A549 (cell line): Measurements from ENCODE around the gene STX16.

ENCODE experiments used
- BHLHE40 ChIP-seq: IDR thresholded peaks from 2 replicates; pipeline ENCODE4 v1.6.1; 2012; ENCODE audit warnings: low read depth, low read length, inconsistent platforms
- CHD2 ChIP-seq: fragments of 150-350 bp; IDR thresholded peaks from 2 replicates; pipeline ENCODE4 v1.6.1; 2014; ENCODE audit warnings: low read length; ENCODE audit not compliant: partially characterized antibody
- CHD4 ChIP-seq: fragments of 200-600 bp; sonication (generic); IDR thresholded peaks from 2 replicates; pipeline ENCODE4 v1.6.1; 2016; ENCODE audit warnings: antibody characterized with exemption, mild to moderate bottlenecking, borderline replicate concordance
- GATA3 ChIP-seq: IDR thresholded peaks from 2 replicates; pipeline ENCODE4 v1.6.1; 2012; ENCODE audit warnings: borderline replicate concordance
- HDAC2 ChIP-seq: fragments of 200-600 bp; sonication (generic); IDR thresholded peaks from 2 replicates; pipeline ENCODE4 v1.6.1; 2016
- MAFK ChIP-seq: fragments of 450-650 bp; IDR thresholded peaks from 2 replicates; pipeline ENCODE4 v1.6.1; 2014; ENCODE audit not compliant: partially characterized antibody
- PHF8 ChIP-seq: fragments of 200-600 bp; sonication (generic); IDR thresholded peaks from 2 replicates; pipeline ENCODE4 v1.6.1; 2016; ENCODE audit warnings: low read depth, mild to moderate bottlenecking, antibody characterized with exemption, moderate library complexity, borderline replicate concordance
- POLR2A ChIP-seq: IDR thresholded peaks from 2 replicates; pipeline ENCODE4 v1.6.1; 2012; ENCODE audit warnings: mild to moderate bottlenecking, low read length
- RAD21 ChIP-seq, 2 experiments: fragments of >200 bp in 1 of 2; sonication (Bioruptor Twin) in 1 of 2; formaldehyde crosslinking in 1 of 2; IDR thresholded peaks in 1 of 2; conservative IDR thresholded peaks in 1 of 2; 2 replicates in 1 of 2; 3 replicates in 1 of 2; pipeline ENCODE4 v1.6.1; 2012 to 2018; ENCODE audit warnings: inconsistent platforms in 1 of 2
- RFX5 ChIP-seq: fragments of 450-650 bp; IDR thresholded peaks from 2 replicates; pipeline ENCODE4 v1.7.1; 2014; ENCODE audit warnings: antibody characterized with exemption, mild to moderate bottlenecking, moderate library complexity
- TF ChIP-seq, protein P1 (sequence below): fragments of >200 bp; sonication (Bioruptor Twin); formaldehyde crosslinking; IDR thresholded peaks from 3 replicates; pipeline ENCODE4 v1.5.1; 2016
- TF ChIP-seq, protein P2 (sequence below): fragments of 150-350 bp; IDR thresholded peaks from 2 replicates; pipeline ENCODE4 v1.6.1; 2014; ENCODE audit warnings: low read depth, mild to moderate bottlenecking, low read length

DNA sequence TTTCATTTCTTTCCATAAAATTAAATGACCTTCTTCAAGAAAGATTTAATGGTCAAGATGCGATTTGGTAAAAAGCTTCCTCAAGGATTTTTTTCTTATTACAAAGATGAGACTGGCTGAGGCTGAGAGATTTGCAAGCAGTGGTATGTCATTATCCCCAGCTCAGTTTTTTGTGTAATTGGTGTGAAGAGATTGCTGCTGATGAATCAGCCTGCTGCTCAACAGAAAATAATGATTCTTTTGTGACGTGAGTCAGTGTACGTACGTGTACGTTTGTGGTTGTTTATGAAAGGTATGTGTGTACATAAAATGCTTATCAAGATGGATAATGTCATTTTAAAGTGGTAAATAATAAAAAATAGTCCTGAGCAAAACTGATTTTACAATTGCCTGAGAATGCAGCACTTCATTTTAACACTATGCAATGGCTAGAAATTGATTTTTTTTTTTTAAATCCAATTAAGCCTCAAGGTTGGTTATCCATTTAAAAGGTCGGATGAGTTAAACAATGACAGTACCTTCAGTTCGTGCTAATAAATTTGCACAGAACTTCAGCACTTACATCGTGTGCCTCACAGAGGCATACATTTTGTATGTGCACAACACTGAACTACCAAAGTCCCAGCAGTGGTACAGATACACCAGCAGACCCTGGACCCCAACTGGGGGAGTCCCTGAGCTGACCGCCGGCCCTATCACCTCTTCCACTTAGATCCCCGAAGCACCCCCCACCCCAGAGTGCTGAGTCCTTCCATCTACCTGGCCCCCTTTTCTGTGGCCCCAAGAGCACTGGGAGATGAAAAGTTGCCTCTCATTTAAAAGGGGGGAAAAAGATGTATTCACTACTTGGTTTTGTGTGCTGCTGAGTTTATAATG, 31.8 kb downstream of the STX16 start:
- TF ChIP-seq, protein P1, sequence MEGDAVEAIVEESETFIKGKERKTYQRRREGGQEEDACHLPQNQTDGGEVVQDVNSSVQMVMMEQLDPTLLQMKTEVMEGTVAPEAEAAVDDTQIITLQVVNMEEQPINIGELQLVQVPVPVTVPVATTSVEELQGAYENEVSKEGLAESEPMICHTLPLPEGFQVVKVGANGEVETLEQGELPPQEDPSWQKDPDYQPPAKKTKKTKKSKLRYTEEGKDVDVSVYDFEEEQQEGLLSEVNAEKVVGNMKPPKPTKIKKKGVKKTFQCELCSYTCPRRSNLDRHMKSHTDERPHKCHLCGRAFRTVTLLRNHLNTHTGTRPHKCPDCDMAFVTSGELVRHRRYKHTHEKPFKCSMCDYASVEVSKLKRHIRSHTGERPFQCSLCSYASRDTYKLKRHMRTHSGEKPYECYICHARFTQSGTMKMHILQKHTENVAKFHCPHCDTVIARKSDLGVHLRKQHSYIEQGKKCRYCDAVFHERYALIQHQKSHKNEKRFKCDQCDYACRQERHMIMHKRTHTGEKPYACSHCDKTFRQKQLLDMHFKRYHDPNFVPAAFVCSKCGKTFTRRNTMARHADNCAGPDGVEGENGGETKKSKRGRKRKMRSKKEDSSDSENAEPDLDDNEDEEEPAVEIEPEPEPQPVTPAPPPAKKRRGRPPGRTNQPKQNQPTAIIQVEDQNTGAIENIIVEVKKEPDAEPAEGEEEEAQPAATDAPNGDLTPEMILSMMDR, result no peak
- TF ChIP-seq, protein P2, sequence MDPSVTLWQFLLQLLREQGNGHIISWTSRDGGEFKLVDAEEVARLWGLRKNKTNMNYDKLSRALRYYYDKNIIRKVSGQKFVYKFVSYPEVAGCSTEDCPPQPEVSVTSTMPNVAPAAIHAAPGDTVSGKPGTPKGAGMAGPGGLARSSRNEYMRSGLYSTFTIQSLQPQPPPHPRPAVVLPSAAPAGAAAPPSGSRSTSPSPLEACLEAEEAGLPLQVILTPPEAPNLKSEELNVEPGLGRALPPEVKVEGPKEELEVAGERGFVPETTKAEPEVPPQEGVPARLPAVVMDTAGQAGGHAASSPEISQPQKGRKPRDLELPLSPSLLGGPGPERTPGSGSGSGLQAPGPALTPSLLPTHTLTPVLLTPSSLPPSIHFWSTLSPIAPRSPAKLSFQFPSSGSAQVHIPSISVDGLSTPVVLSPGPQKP, result no peak
- TF ChIP-seq PHF8 (no peak), CHD2 (no peak), CHD4 (no peak), MAFK (no peak), RAD21 (conservative IDR thresholded peaks at IDR 0.05 in 1 of 2, IDR thresholded peaks at IDR 0.05 in 1 of 2) (no peak), POLR2A (no peak), BHLHE40 (no peak), RFX5 (no peak), GATA3 (no peak), HDAC2 (no peak)
